SK-N-MC (cell line): ENCODE results near the gene MGA.

ENCODE experiments used
- EZH2 ChIP-seq: fragments of 200-600 bp; sonication (generic); IDR thresholded peaks from one replicate; pipeline ENCODE4 v1.6.1; 2017; ENCODE audit warnings: antibody characterized with exemption
- POLR2AphosphoS5 ChIP-seq: IDR thresholded peaks from 2 replicates; pipeline ENCODE4 v1.6.1; 2012; ENCODE audit warnings: mild to moderate bottlenecking, low read depth, low read length, borderline replicate concordance

GRCh38 chr15:41678742-41679141 lies 18.5 kb downstream of the MGA start:
- TF ChIP-seq POLR2AphosphoS5 (no peak), EZH2 (no peak)
